CD14-positive monocyte (primary cell): ENCODE results near the gene ANKIB1. TPM values are rescaled to one million over a fixed set of nuclear protein-coding genes. Genes with fewer than 3 reads are reported as not detected.

Experiments used
- DNase-seq, 3 donors: peaks; one replicate each; pipeline ENCODE4 v3.0.0-alpha.2; 2011 to 2022
- H2AFZ ChIP-seq: 2 replicates; pipeline ENCODE4 v1.6.0; 2012; ENCODE audit warnings: mild to moderate bottlenecking, low read depth, low read length, inconsistent platforms; ENCODE audit not compliant: insufficient read depth, poor library complexity, severe bottlenecking
- H3K27ac ChIP-seq, 2 donors: 1 replicate in 1 of 2; 2 replicates in 1 of 2; pipeline ENCODE4 v1.5.1; 2012 to 2013; ENCODE audit warnings: low read length in 2 of 2, control low read depth in 1 of 2, inconsistent platforms in 1 of 2, low read depth in 1 of 2, mild to moderate bottlenecking in 1 of 2
- H3K27me3 ChIP-seq, 2 donors: one replicate each; pipeline versions ENCODE4 v1.6.0 to v1.6.1; 2011 to 2013; ENCODE audit warnings: low read length in 2 of 2; ENCODE audit not compliant: control insufficient read depth in 2 of 2, insufficient read depth in 2 of 2
- H3K36me3 ChIP-seq, 2 donors: replicated peaks in 1 of 2; 1 replicate in 1 of 2; 2 replicates in 1 of 2; pipeline versions ENCODE4 v1.5.1 to v1.6.1; 2012 to 2013; ENCODE audit warnings: low read length in 2 of 2, control low read depth in 1 of 2, inconsistent platforms in 1 of 2, mild to moderate bottlenecking in 1 of 2; ENCODE audit not compliant: insufficient read depth in 2 of 2, control insufficient read depth in 1 of 2
- H3K4me1 ChIP-seq, 2 donors: 1 replicate in 1 of 2; 2 replicates in 1 of 2; pipeline versions ENCODE4 v1.5.1 to v1.6.1; 2012 to 2013; ENCODE audit warnings: low read length in 2 of 2, control low read depth in 1 of 2, inconsistent platforms in 1 of 2, mild to moderate bottlenecking in 1 of 2, moderate library complexity in 1 of 2; ENCODE audit not compliant: insufficient read depth in 2 of 2, control insufficient read depth in 1 of 2
- H3K4me2 ChIP-seq: replicated peaks from 2 replicates; pipeline ENCODE3; 2012; ENCODE audit warnings: low read length, moderate library complexity, mild to moderate bottlenecking; ENCODE audit not compliant: poor library complexity, severe bottlenecking; ENCODE audit errors: extremely low read depth
- H3K4me3 ChIP-seq, 3 experiments: fragments of 200-600 bp in 1 of 3; sonication (generic) in 1 of 3; replicated peaks in 1 of 3; 1 replicate in 2 of 3; 2 replicates in 1 of 3; pipeline ENCODE4 v1.5.1; 2011 to 2013; ENCODE audit warnings: low read length in 3 of 3, mild to moderate bottlenecking in 3 of 3, control low read depth in 2 of 3, low read depth in 2 of 3, inconsistent platforms in 1 of 3, moderate library complexity in 1 of 3
- H3K79me2 ChIP-seq: 2 replicates; pipeline ENCODE4 v1.6.0; 2012; ENCODE audit warnings: mild to moderate bottlenecking, control low read depth, inconsistent platforms, low read length, moderate library complexity; ENCODE audit not compliant: insufficient read depth
- H3K9ac ChIP-seq: 2 replicates; pipeline ENCODE4 v1.6.0; 2017; ENCODE audit warnings: low read length, mild to moderate bottlenecking; ENCODE audit not compliant: insufficient read depth, poor library complexity, severe bottlenecking
- H3K9me3 ChIP-seq, 2 donors: replicated peaks in 1 of 2; 1 replicate in 1 of 2; 2 replicates in 1 of 2; pipeline versions ENCODE4 v1.5.1 to v1.6.1; 2012 to 2013; ENCODE audit warnings: low read length in 2 of 2, control low read depth in 1 of 2; ENCODE audit not compliant: control insufficient read depth in 1 of 2, insufficient read depth in 1 of 2
- H4K20me1 ChIP-seq: 2 replicates; pipeline ENCODE4 v1.6.0; 2012; ENCODE audit warnings: mild to moderate bottlenecking, low read length, control low read depth, moderate library complexity; ENCODE audit not compliant: insufficient read depth
- H3K27ac Mint-ChIP-seq, 7 donors: one replicate each; pipeline ENCODE4 v1.8.0; 2020; ENCODE audit warnings: mild to moderate bottlenecking in 7 of 7, mixed read lengths in 7 of 7, moderate library complexity in 6 of 7, inconsistent platforms in 2 of 7
- H3K27me3 Mint-ChIP-seq, 3 donors: one replicate each; pipeline ENCODE4 v1.8.0; 2021 to 2022; ENCODE audit warnings: low read depth in 3 of 3, mild to moderate bottlenecking in 3 of 3, mixed read lengths in 3 of 3, moderate library complexity in 3 of 3, inconsistent platforms in 1 of 3
- H3K36me3 Mint-ChIP-seq, 2 donors: one replicate each; pipeline ENCODE4 v1.8.0; 2020; ENCODE audit warnings: mixed read lengths in 2 of 2, inconsistent platforms in 1 of 2, mild to moderate bottlenecking in 1 of 2
- H3K4me1 Mint-ChIP-seq: one replicate; pipeline ENCODE4 v1.8.0; 2020; ENCODE audit warnings: mild to moderate bottlenecking, mixed read lengths
- H3K4me3 Mint-ChIP-seq, 2 donors: one replicate each; pipeline ENCODE4 v1.8.0; 2020; ENCODE audit warnings: mild to moderate bottlenecking in 2 of 2, mixed read lengths in 2 of 2, moderate library complexity in 1 of 2
- H3K9me3 Mint-ChIP-seq, 7 donors: one replicate each; pipeline ENCODE4 v1.8.0; 2020 to 2022; ENCODE audit warnings: mixed read lengths in 7 of 7, mild to moderate bottlenecking in 6 of 7, moderate library complexity in 6 of 7, inconsistent platforms in 2 of 7
- WGBS: methylation state at CpG from one replicate; pipeline ENCODE4 v1.1.5; 2013; ENCODE audit warnings: missing lambda C conversion rate; ENCODE audit not compliant: insufficient coverage; 5-methylcytosine and 5-hydroxymethylcytosine counted together
- intact Hi-C, 2 donors: fragments of 100-400 bp; cut with micrococcal nuclease; formaldehyde crosslinking; loops; one replicate each; pipeline versions ENCODE4 v1.15.0 to v1.15.1; 2023
- polyA plus RNA-seq, 3 donors: library from polyadenylated mRNA; depleted of rRNA in 1 of 3; unstranded in 2 of 3; stranded (reverse) in 1 of 3; fragments of 300-500 nt in 2 of 3; fragments of >200 nt in 1 of 3; fragmentation: Illumina TruSeq in 2 of 3; gene quantifications; 1 replicate in 2 of 3; 2 replicates in 1 of 3; pipeline ENCODE4 v1.2.3, GENCODE V29; 2012 to 2021
- TF ChIP-seq, protein P1 (sequence below): fragments of 200-600 bp; IDR thresholded peaks from one replicate; pipeline ENCODE4 v1.8.0; 2022; ENCODE audit warnings: antibody characterized with exemption, mild to moderate bottlenecking

The ANKIB1 gene
- polyA plus RNA-seq, 3 donors: 4.8 to 16.8 (median 5.7) TPM

DNA sequence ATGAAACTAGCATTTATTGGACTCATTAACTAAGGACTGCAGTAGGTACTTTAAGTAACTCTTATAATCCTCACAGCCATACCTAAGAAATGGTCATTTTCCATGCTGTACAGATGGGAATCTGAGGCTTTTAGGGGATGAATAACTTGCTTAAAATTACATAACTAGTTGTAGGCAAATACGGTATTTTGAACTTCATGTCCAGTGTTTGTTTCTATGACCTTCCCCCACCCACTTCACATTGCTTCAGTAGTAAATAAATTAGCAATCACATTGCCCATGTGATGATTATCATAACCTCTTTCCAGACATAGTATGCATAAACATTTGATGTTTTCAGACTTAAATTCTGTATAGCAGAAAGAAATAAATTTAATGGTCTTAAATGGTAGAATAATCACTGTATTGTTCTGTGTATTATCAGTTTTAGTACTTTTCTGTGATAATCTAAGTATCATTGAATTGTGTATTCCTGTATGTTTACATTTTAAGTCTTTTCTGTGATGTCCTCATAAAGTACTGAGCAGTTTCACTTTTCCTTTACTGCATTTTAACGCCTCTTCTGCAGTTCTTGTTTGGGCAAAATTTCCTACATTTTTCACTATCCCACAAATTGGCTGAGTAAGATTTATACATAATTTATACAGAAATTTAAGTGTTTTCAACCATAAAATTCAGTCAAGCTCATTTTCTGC lies 48.3 kb downstream of the ANKIB1 start:
- Histone ChIP-seq H3K4me1 (no peaks in the 10 kb centered on the region), H3K4me2 (no peak overlapping the region), H3K27me3 (no peaks in the 10 kb centered on the region), H3K9ac (no peak overlapping the region), H3K36me3 (peaks cover 8 to 28% of the 10 kb centered on the region in 2 donors), H3K9me3 (no peaks in the 10 kb centered on the region), H3K27ac (no peak overlapping the region), H3K79me2 (peaks cover 6% of the 10 kb centered on the region), H4K20me1 (peaks cover 4% of the 10 kb centered on the region), H3K4me3 (no peak overlapping the region), H2AFZ (no peak overlapping the region)
- Mint-ChIP-seq H3K27ac (no peak overlapping the region), H3K27me3 (no peaks in the 10 kb centered on the region), H3K4me3 (no peak overlapping the region), H3K36me3 (peaks cover 18 to 21% of the 10 kb centered on the region in 2 donors), H3K9me3 (no peaks in the 10 kb centered on the region), H3K4me1 (peaks cover 2% of the 10 kb centered on the region)
- TF ChIP-seq, protein P1, sequence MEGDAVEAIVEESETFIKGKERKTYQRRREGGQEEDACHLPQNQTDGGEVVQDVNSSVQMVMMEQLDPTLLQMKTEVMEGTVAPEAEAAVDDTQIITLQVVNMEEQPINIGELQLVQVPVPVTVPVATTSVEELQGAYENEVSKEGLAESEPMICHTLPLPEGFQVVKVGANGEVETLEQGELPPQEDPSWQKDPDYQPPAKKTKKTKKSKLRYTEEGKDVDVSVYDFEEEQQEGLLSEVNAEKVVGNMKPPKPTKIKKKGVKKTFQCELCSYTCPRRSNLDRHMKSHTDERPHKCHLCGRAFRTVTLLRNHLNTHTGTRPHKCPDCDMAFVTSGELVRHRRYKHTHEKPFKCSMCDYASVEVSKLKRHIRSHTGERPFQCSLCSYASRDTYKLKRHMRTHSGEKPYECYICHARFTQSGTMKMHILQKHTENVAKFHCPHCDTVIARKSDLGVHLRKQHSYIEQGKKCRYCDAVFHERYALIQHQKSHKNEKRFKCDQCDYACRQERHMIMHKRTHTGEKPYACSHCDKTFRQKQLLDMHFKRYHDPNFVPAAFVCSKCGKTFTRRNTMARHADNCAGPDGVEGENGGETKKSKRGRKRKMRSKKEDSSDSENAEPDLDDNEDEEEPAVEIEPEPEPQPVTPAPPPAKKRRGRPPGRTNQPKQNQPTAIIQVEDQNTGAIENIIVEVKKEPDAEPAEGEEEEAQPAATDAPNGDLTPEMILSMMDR: no peak
- intact Hi-C loops: no loop called here
- DNase-seq: no peak
- no CpG with 5 or more reads among the region's 2 CpGs for WGBS

DNA sequence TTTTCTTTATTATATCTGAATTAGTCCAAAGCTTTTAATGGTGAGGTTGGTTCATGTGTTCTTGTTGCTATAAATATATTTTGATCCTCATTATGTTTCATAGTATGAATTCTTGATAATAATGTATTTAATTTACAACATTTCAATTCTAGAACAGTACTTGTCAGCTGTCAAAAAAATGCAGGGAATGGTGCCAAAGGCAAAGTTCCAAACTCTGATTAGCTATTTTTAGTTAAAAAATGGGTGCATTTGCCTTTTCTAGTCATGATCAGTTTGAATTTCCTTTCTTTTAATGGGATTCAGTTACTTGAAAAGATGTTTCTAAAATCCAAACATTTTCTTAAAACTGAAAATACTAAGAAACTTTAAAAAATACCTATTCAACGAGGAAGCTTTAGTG lies 49.6 kb downstream of the ANKIB1 start:
- TF ChIP-seq, protein P1: no peak
- DNase-seq: no peak
- Histone ChIP-seq H3K9ac (no peak overlapping the region), H3K4me2 (no peak overlapping the region), H3K36me3 (peaks cover 8 to 33% of the 10 kb centered on the region in 2 donors), H3K27me3 (no peaks in the 10 kb centered on the region), H3K4me3 (no peak overlapping the region), H3K27ac (no peak overlapping the region), H4K20me1 (peaks cover 4% of the 10 kb centered on the region), H3K79me2 (no peaks in the 10 kb centered on the region), H2AFZ (no peak overlapping the region), H3K9me3 (no peaks in the 10 kb centered on the region), H3K4me1 (no peaks in the 10 kb centered on the region)
- H3K4me3 Mint-ChIP-seq: no peak overlapping the region
- intact Hi-C loops: no loop called here
- whole genome bisulfite sequencing: no CpG with 5 or more reads among the region's 1 CpG
- H3K27me3 Mint-ChIP-seq: no peaks in the 10 kb centered on the region
- no peak overlapping the region for H3K27ac Mint-ChIP-seq
- peaks cover 2% of the 10 kb centered on the region for H3K4me1 Mint-ChIP-seq
- H3K9me3 Mint-ChIP-seq: no peaks in the 10 kb centered on the region
- H3K36me3 Mint-ChIP-seq: peaks cover 23 to 29% of the 10 kb centered on the region in 2 donors
